DND-41 (cell line): ENCODE measurements around the gene MVD.

ENCODE experiments used
- ATAC-seq: fragments of 200-7000 bp; cut with Tn5 transposase; 3 replicates; pipeline ENCODE4 v1.9.1; 2021; ENCODE audit warnings: low read depth; ENCODE audit not compliant: insufficient read depth
- DNase-seq: peaks from one replicate; pipeline ENCODE4 v3.0.0-alpha.2; 2020
- H2AFZ ChIP-seq: 2 replicates; pipeline ENCODE4 v1.6.0; 2012; ENCODE audit warnings: low read depth, low read length
- H3K27ac ChIP-seq: 2 replicates; pipeline ENCODE4 v1.5.1; 2012; ENCODE audit warnings: low read length, inconsistent platforms
- H3K27me3 ChIP-seq: fragments of 200-600 bp; sonication (generic); 2 replicates; pipeline ENCODE4 v1.6.0; 2012; ENCODE audit warnings: low read length, mild to moderate bottlenecking, inconsistent platforms; ENCODE audit not compliant: insufficient read depth, poor library complexity
- H3K36me3 ChIP-seq: 2 replicates; pipeline ENCODE4 v1.5.1; 2012; ENCODE audit warnings: low read length, inconsistent platforms; ENCODE audit not compliant: insufficient read depth
- H3K4me1 ChIP-seq: 2 replicates; pipeline ENCODE4 v1.5.1; 2012; ENCODE audit warnings: mild to moderate bottlenecking, low read length; ENCODE audit not compliant: insufficient read depth
- H3K4me2 ChIP-seq: 2 replicates; pipeline ENCODE4 v1.6.0; 2012; ENCODE audit warnings: mild to moderate bottlenecking, moderate library complexity, low read length, inconsistent platforms; ENCODE audit not compliant: insufficient read depth
- H3K4me3 ChIP-seq, 2 experiments: fragments of 200-600 bp in 1 of 2; shearing (Covaris generic) in 1 of 2; 2 replicates each; pipeline ENCODE4 v1.5.1; 2012 to 2016; ENCODE audit warnings: inconsistent platforms in 2 of 2, low read length in 2 of 2, mild to moderate bottlenecking in 2 of 2, low read depth in 1 of 2, moderate library complexity in 1 of 2
- H3K79me2 ChIP-seq: 2 replicates; pipeline ENCODE4 v1.6.0; 2012; ENCODE audit warnings: low read length, inconsistent platforms; ENCODE audit not compliant: insufficient read depth
- H3K9ac ChIP-seq: 2 replicates; pipeline ENCODE4 v1.6.0; 2012; ENCODE audit warnings: low read depth, mild to moderate bottlenecking, inconsistent platforms, low read length, moderate library complexity
- H3K9me3 ChIP-seq: 2 replicates; pipeline ENCODE4 v1.5.1; 2012; ENCODE audit warnings: low read length, moderate library complexity, mild to moderate bottlenecking, inconsistent platforms; ENCODE audit not compliant: insufficient read depth, severe bottlenecking
- H4K20me1 ChIP-seq: 2 replicates; pipeline ENCODE4 v1.6.0; 2012; ENCODE audit warnings: low read length; ENCODE audit not compliant: insufficient read depth
- EZH2 ChIP-seq: IDR thresholded peaks from 3 replicates; pipeline ENCODE4 v1.6.1; 2012; ENCODE audit warnings: borderline replicate concordance, low read depth, mild to moderate bottlenecking, moderate library complexity, low read length, inconsistent platforms; ENCODE audit not compliant: severe bottlenecking
- TF ChIP-seq, protein P1 (sequence below): IDR thresholded peaks from 2 replicates; pipeline ENCODE4 v1.5.1; 2012; ENCODE audit warnings: borderline replicate concordance, low read length, moderate library complexity, mild to moderate bottlenecking; ENCODE audit not compliant: poor library complexity, severe bottlenecking; ENCODE audit errors: extremely low read depth

Gene MVD

DNA sequence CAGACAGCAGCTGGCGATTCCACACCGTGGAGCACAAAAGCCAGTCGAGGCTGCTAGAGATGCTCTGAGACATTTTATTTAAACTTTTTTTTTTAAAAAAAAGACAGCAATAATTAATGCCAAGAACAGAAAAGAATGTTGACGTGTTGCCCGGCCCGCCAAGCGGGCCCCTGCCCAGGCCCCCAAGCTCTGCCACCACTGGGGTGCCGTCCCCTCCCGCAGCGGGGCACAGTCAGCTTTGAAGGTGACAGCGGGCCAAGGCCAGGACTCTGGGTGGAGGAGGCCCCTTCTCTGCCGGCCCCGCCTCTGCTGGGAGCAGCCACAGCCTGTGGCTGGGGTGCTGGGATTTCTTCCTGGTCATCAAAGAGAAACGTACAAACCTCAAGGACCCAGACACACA lies 33.5 kb upstream of the MVD start:
- Histone ChIP-seq H3K79me2 (peaks cover 17% of the 10 kb centered on the region), H2AFZ (no peak overlapping the region), H3K36me3 (peaks cover 48% of the 10 kb centered on the region), H3K4me2 (no peak overlapping the region), H3K27ac (no peak overlapping the region), H3K4me1 (peaks cover 19% of the 10 kb centered on the region), H3K9ac (no peak overlapping the region), H3K4me3 (no peak overlapping the region), H3K27me3 (no peaks in the 10 kb centered on the region), H3K9me3 (no peaks in the 10 kb centered on the region), H4K20me1 (peaks cover 20% of the 10 kb centered on the region)
- ATAC-seq (no peak), DNase-seq (no peak)
- TF ChIP-seq, protein P1, sequence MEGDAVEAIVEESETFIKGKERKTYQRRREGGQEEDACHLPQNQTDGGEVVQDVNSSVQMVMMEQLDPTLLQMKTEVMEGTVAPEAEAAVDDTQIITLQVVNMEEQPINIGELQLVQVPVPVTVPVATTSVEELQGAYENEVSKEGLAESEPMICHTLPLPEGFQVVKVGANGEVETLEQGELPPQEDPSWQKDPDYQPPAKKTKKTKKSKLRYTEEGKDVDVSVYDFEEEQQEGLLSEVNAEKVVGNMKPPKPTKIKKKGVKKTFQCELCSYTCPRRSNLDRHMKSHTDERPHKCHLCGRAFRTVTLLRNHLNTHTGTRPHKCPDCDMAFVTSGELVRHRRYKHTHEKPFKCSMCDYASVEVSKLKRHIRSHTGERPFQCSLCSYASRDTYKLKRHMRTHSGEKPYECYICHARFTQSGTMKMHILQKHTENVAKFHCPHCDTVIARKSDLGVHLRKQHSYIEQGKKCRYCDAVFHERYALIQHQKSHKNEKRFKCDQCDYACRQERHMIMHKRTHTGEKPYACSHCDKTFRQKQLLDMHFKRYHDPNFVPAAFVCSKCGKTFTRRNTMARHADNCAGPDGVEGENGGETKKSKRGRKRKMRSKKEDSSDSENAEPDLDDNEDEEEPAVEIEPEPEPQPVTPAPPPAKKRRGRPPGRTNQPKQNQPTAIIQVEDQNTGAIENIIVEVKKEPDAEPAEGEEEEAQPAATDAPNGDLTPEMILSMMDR: no peak
- no peak for TF ChIP-seq EZH2

DNA sequence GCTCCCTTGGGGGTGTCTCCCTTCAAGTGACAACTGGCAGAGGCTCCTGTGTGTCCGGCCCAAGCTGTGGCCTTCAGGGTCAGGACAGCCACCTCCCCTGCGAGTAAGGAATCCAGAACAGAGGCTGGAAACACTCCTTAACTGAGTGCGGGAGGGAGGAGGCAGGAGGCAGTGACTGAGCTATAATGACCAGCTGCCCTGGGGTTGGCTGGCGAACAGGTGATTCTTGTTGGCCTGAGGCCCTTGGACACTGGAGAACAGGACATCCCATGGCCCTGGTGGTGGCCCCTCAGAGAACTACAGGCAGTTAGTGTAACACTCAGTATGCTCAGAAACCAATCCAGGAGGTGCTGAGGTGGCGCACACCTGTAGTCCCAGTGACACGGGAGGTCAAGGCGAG lies 32.9 kb upstream of the MVD start:
- no peak for DNase-seq
- Histone ChIP-seq H3K4me1 (peaks cover 12% of the 10 kb centered on the region), H3K4me3 (no peak overlapping the region), H3K36me3 (peaks cover 48% of the 10 kb centered on the region), H3K27ac (no peak overlapping the region), H4K20me1 (peaks cover 20% of the 10 kb centered on the region), H3K4me2 (no peak overlapping the region), H3K9me3 (no peaks in the 10 kb centered on the region), H3K27me3 (no peaks in the 10 kb centered on the region), H3K79me2 (peaks cover 11% of the 10 kb centered on the region; the same call in 1 of the 2 replicates), H3K9ac (no peak overlapping the region), H2AFZ (no peak overlapping the region)
- no peak for ATAC-seq
- TF ChIP-seq, protein P1: no peak
- no peak for TF ChIP-seq EZH2

DNA sequence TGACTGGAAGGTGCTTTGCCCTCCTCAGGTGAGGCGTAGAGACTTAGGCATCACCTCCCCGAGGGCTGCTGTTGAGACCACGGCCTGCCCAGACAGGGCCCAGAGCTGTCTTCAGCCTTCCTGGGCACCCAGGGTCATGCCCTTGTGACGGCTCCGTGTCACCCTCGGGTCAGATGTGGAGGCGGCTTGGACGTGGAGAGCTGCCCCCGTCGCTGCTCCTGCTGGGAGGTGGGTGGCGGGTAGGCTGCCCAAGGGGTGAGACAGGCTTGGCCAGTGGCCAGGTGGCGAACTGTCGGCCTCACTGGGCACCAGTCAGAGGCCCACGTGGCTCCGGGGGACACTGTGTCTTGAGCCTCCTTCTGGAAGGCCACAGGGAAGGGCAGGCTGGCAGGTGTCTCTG lies 32.3 kb upstream of the MVD start:
- H3K36me3 ChIP-seq: peaks cover 43% of the 10 kb centered on the region
- H3K79me2 ChIP-seq: peaks cover 6% of the 10 kb centered on the region; the same call in 1 of the 2 replicates
- no peak overlapping the region for H3K4me3 ChIP-seq
- H3K4me2 ChIP-seq: no peak overlapping the region
- peaks cover 7% of the 10 kb centered on the region for H3K4me1 ChIP-seq
- no peak for DNase-seq
- H3K27ac ChIP-seq: no peak overlapping the region
- no peaks in the 10 kb centered on the region for H3K9me3 ChIP-seq
- TF ChIP-seq, protein P1: no peak
- TF ChIP-seq EZH2: no peak
- no peak overlapping the region for H3K9ac ChIP-seq
- H3K27me3 ChIP-seq: no peaks in the 10 kb centered on the region
- no peak overlapping the region for H2AFZ ChIP-seq
- H4K20me1 ChIP-seq: peaks cover 15% of the 10 kb centered on the region
- ATAC-seq: no peak
